Astrocyte (in vitro differentiated cells and primary cell): ENCODE measurements around the gene PTPRN2.

Experiments used
- EZH2 ChIP-seq: IDR thresholded peaks from 2 replicates; pipeline ENCODE4 v1.6.1; 2012; ENCODE audit warnings: mild to moderate bottlenecking, low read length, inconsistent platforms; ENCODE audit not compliant: insufficient read depth
- TF ChIP-seq, protein P1 (sequence below): IDR thresholded peaks from 2 replicates; pipeline ENCODE4 v1.5.1; 2011; ENCODE audit warnings: low read depth, mild to moderate bottlenecking, inconsistent platforms, low read length, moderate library complexity; ENCODE audit not compliant: insufficient read depth

DNA sequence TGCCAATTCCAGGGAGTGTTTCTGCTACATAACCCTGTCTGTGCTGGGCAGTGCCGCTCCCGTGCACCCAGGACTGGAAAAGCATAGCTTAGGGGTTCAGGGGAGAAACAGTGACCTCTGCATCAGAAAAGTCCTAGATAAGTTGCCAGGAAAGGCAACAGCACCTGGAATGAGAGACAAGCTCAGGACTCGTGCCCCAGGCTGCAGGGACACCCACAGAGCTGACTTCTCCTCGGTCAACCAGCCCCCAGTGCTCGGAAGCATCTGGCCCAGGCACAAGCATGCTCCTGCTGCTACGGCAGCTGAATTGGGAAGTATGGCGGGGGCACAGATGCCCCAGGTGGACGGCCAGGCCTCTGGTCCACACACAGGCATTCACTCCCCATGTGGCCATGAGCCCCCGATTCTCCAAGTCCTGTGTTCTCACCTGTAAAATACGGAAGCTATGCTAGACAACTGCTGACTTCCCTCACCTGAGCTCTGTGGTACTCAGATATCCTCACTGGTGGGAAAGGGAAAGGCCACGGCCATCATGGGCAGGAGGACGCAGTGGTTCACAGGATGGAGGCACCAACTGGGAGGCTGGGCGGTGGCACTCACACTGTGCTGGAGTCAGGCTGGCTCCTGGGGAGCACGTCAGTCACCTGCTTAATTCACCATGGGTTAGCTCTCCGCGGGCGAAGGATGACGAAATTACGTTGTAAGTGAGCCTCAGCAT lies 220.5 kb downstream of the PTPRN2 start:
- no peak for TF ChIP-seq EZH2
- TF ChIP-seq, protein P1, sequence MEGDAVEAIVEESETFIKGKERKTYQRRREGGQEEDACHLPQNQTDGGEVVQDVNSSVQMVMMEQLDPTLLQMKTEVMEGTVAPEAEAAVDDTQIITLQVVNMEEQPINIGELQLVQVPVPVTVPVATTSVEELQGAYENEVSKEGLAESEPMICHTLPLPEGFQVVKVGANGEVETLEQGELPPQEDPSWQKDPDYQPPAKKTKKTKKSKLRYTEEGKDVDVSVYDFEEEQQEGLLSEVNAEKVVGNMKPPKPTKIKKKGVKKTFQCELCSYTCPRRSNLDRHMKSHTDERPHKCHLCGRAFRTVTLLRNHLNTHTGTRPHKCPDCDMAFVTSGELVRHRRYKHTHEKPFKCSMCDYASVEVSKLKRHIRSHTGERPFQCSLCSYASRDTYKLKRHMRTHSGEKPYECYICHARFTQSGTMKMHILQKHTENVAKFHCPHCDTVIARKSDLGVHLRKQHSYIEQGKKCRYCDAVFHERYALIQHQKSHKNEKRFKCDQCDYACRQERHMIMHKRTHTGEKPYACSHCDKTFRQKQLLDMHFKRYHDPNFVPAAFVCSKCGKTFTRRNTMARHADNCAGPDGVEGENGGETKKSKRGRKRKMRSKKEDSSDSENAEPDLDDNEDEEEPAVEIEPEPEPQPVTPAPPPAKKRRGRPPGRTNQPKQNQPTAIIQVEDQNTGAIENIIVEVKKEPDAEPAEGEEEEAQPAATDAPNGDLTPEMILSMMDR = no peak
